Hematopoietic multipotent progenitor cell treated with erythropoietin and hydrocortisone succinate and interleukin-3 and kit ligand, for 4 days (in vitro differentiated cells): ENCODE results near the gene C8G.

Source experiments
- DNase-seq: peaks from one replicate; pipeline ENCODE4 v3.0.0-alpha.2; 2015

C8G gene

GRCh38 chr9:136921307-136921706 lies 23.7 kb upstream of the C8G start:
- no peak for DNase-seq

- DNase-seq, result no peak
These were observed 23.3 kb upstream of the C8G start for GRCh38 chr9:136921718-136922117.

GRCh38 chr9:136922540-136922939 lies 22.5 kb upstream of the C8G start:
- DNase-seq, result no peak

- no peak for DNase-seq
These were observed 21.2 kb upstream of the C8G start for GRCh38 chr9:136923881-136924280.

- DNase-seq, result no peak
These were observed 19.5 kb upstream of the C8G start for GRCh38 chr9:136925414-136926153.

GRCh38 chr9:136926154-136926704 lies 18.8 kb upstream of the C8G start:
- DNase-seq, result no peak

GRCh38 chr9:136926749-136927148 lies 18.3 kb upstream of the C8G start:
- DNase-seq, result no peak

GRCh38 chr9:136927343-136928271 lies 17.4 kb upstream of the C8G start:
- DNase-seq, result no peak

- no peak for DNase-seq
These were observed 16.5 kb upstream of the C8G start for GRCh38 chr9:136928591-136928990.

GRCh38 chr9:136930014-136930413 lies 15.0 kb upstream of the C8G start:
- DNase-seq, result no peak

GRCh38 chr9:136931611-136932130 lies 13.4 kb upstream of the C8G start:
- no peak for DNase-seq

- DNase-seq, result no peak
These were observed 10.8 kb upstream of the C8G start for GRCh38 chr9:136934277-136934676.

- DNase-seq, result no peak
These were observed 9.4 kb upstream of the C8G start for GRCh38 chr9:136935651-136936050.

- no peak for DNase-seq
These were observed 8.3 kb upstream of the C8G start for GRCh38 chr9:136936645-136937170.

- no peak for DNase-seq
These were observed 7.6 kb upstream of the C8G start for GRCh38 chr9:136937186-136938001.

- DNase-seq, result no peak
These were observed 5.5 kb upstream of the C8G start for GRCh38 chr9:136939431-136939995.

GRCh38 chr9:136939996-136940525 lies 5.0 kb upstream of the C8G start:
- no peak for DNase-seq

- DNase-seq, result no peak
These were observed 4.4 kb upstream of the C8G start for GRCh38 chr9:136940526-136941230.

GRCh38 chr9:136941231-136942111 lies 3.6 kb upstream of the C8G start:
- no peak for DNase-seq
